ENCODE data around the gene CALR3.

The CALR3 gene

DNA sequence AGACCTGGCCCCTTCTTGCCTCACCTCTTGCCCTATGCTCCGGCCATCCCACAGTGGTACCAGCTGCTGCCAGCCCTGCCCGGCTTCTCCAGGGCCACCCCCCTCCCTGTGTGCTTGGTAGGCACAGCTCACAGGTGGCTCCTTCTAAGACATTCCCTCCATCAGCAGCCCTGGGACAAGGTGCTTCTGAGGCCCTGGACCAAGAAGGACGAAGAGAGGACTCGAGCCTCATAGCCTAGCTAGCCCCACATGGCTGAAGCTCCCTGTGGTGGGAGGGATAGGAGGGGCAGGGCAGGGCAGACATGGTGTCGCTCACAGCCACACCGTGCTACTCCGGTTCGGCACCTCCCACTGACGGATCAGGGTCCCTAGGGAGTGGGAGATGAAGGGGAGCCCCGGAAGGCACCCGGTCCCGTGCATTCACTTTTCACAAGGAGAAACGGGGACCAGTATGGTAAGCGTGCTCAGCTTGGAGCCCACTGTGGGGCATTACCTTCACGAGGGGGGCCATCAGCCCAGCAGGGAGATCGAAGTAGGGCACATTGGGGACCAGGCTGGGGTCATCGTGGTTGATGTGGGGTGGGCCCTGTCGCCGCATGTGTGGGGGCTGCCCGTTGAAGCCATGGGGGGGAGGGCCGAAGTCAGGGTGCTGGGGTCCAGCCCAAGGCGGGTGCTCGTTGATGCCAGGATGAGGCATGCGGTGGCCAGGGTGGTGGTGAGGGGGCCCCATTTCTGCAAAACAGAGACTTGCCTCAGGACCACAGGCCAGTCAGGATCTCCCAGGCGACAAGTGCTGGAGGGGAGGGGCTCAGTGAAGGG lies 26.8 kb upstream of the CALR3 start:
- whole genome bisulfite sequencing, 2 experiments, result 96% methylated on average over 25 of the region's 25 CpGs
- no peaks in the 10 kb centered on the region for H3K27me3 ChIP-seq (ENCODE audit: control insufficient read depth, insufficient read depth, low read length, poor library complexity, severe bottlenecking)
- peaks cover 74% of the 10 kb centered on the region for H3K36me3 ChIP-seq (ENCODE audit: control insufficient read depth, insufficient read depth, low read length)
- H3K27ac ChIP-seq (ENCODE audit: insufficient read depth, low read depth, low read length, poor library complexity, severe bottlenecking), result no peak overlapping the region
- no peaks in the 10 kb centered on the region for H3K9me3 ChIP-seq (ENCODE audit: control insufficient read depth, low read length)
- no peaks in the 10 kb centered on the region for H3K4me1 ChIP-seq (ENCODE audit: control insufficient read depth, insufficient read depth, low read length)
- H3K4me3 ChIP-seq (ENCODE audit: insufficient read depth, low read depth, low read length), result no peak overlapping the region

DNA sequence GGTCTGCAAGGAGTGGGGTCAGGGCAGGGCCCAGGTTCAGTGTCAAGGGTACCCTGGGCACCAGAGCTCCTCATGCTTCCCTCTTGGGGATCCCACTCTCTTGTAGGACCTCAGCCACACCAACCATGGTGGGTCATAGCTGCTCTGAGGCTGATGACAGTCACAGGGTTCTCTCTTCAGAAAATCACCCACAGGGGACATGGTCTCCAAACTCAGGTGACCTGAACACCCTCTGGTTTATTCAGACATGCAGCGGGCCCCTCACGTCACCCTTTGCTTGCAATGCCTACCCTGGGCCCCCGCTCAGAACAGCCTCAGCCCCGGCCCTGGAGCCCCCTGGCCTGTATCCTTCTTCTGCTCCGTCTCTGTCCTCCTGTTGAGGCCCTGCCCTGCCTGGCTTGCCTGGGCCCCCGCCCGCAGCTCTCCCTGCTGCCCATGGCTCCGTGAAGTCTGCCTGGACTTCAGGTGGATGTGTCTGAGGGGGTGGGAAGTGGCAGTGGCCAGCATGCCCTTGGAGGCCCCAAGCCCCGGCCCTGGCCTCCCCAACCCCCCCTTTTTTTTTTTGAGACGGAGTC lies 25.8 kb upstream of the CALR3 start:
- peaks cover 74% of the 10 kb centered on the region for H3K36me3 ChIP-seq (ENCODE audit: control insufficient read depth, insufficient read depth, low read length)
- H3K4me1 ChIP-seq (ENCODE audit: control insufficient read depth, insufficient read depth, low read length), result no peaks in the 10 kb centered on the region
- no peaks in the 10 kb centered on the region for H3K9me3 ChIP-seq (ENCODE audit: control insufficient read depth, low read length)
- 94 to 96% methylated on average over 10 of the region's 10 CpGs for WGBS, 2 experiments
- H3K27me3 ChIP-seq (ENCODE audit: control insufficient read depth, insufficient read depth, low read length, poor library complexity, severe bottlenecking), result no peaks in the 10 kb centered on the region
- H3K27ac ChIP-seq (ENCODE audit: insufficient read depth, low read depth, low read length, poor library complexity, severe bottlenecking), result no peak overlapping the region
- no peak overlapping the region for H3K4me3 ChIP-seq (ENCODE audit: insufficient read depth, low read depth, low read length)

DNA sequence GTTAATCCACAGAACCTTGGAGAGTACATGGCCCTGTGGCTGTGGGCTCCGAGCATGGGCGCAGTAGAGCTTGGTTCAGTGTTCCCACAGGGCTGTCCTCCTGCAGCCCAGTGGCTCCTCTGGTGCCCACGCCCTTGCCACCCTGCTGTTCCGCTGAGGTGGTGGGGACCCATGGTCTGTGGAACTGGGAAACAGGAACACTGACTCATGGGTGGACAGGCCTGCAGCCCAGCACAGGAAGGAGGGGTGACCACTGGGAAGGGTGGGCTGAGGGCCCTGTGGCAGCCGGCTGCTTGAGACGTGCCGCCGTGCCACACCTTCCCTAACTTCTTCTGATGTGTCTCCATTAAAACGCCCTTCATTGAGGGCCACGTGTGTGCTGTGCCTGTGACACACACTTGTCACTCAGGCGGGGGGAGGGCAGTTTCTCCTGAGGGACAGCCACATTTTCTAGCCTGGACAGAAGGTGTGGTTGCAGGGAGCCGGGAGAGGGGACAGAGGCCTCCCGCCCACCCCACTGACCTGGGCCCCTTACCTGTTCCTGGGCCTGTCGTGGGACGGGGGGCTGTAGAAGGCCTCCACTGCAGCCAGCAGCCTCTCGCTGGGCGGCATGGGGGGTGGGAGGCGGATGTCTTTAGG lies 25.1 kb upstream of the CALR3 start:
- Histone ChIP-seq H3K9me3 (ENCODE audit: control insufficient read depth, low read length) (no peaks in the 10 kb centered on the region), H3K4me3 (ENCODE audit: insufficient read depth, low read depth, low read length) (no peak overlapping the region), H3K4me1 (ENCODE audit: control insufficient read depth, insufficient read depth, low read length) (no peaks in the 10 kb centered on the region), H3K27ac (ENCODE audit: insufficient read depth, low read depth, low read length, poor library complexity, severe bottlenecking) (no peak overlapping the region), H3K36me3 (ENCODE audit: control insufficient read depth, insufficient read depth, low read length) (peaks cover 75% of the 10 kb centered on the region), H3K27me3 (ENCODE audit: control insufficient read depth, insufficient read depth, low read length, poor library complexity, severe bottlenecking) (no peaks in the 10 kb centered on the region)
- 96% methylated on average over 18 of the region's 18 CpGs for WGBS, 2 experiments

DNA sequence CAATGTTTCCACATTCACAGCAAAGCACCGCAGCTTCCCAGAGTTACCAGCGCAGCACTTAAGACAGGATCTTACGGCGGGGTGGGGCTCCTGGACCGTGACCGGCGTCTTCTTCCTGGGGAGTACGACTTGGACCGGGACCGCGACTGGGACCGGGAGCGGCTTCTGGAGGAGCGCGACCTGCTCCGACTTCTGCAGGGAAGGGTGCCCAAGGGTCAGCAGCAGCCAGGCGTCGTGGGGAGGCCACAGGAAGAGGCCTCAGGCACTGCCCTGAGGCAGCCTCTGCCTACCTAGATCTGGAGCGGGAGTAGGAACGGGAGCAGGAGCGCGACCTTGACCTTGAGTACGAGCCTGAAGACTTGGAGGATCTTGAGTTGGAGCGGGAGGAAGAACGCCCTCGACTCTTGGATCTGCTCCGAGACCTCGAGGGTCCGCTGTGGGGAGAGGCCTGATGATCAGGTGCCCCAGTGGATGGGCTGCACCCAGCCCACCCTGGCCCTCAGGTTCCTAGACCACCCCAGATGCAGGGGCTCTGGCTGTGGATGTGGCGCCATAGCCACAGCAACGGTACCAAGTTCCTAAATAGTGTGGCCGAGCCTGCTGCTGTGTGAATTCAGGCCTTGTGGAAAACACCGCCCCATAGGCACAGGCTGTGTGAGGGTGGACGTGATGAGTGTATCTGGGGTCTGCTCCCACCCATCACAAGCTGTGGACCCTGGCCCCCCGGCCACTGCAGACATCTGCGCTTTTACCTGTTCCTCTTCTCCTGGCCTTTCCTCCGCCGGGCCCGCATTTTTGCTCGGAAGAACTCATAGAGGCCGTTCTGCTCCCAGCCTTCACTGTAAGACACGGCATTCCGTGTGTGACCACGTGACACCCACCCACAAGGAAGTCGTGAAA lies 24.4 kb upstream of the CALR3 start:
- Histone ChIP-seq H3K27ac (ENCODE audit: insufficient read depth, low read depth, low read length, poor library complexity, severe bottlenecking) (no peak overlapping the region), H3K4me1 (ENCODE audit: control insufficient read depth, insufficient read depth, low read length) (no peaks in the 10 kb centered on the region), H3K4me3 (ENCODE audit: insufficient read depth, low read depth, low read length) (no peak overlapping the region), H3K36me3 (ENCODE audit: control insufficient read depth, insufficient read depth, low read length) (peaks cover 71% of the 10 kb centered on the region), H3K9me3 (ENCODE audit: control insufficient read depth, low read length) (no peaks in the 10 kb centered on the region), H3K27me3 (ENCODE audit: control insufficient read depth, insufficient read depth, low read length, poor library complexity, severe bottlenecking) (no peaks in the 10 kb centered on the region)
- WGBS, 2 experiments, result 95 to 96% methylated on average over 45 of the region's 45 CpGs

DNA sequence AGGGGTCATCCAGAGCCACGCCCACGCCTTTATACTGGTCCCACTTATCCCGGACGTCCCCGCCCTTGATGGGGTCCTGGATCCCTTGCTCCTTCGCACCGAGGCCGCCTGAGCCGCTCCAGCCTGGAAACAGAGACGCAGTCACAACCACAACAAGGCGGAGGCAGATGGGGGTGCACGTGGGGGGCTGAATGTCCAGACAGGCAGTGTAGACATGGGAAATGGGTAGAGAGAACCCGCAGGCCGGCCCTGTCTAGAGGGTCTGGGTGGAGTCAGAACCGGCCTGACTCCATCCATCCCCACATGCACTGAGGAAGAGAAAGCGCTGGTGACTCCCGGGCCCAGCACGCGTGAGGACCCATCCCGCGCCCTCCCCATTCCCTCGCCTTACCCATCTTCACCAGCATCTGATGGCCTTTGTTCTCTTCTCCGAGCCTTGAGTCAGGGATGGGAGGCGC lies 23.3 kb upstream of the CALR3 start:
- peaks cover 61% of the 10 kb centered on the region for H3K36me3 ChIP-seq (ENCODE audit: control insufficient read depth, insufficient read depth, low read length)

DNA sequence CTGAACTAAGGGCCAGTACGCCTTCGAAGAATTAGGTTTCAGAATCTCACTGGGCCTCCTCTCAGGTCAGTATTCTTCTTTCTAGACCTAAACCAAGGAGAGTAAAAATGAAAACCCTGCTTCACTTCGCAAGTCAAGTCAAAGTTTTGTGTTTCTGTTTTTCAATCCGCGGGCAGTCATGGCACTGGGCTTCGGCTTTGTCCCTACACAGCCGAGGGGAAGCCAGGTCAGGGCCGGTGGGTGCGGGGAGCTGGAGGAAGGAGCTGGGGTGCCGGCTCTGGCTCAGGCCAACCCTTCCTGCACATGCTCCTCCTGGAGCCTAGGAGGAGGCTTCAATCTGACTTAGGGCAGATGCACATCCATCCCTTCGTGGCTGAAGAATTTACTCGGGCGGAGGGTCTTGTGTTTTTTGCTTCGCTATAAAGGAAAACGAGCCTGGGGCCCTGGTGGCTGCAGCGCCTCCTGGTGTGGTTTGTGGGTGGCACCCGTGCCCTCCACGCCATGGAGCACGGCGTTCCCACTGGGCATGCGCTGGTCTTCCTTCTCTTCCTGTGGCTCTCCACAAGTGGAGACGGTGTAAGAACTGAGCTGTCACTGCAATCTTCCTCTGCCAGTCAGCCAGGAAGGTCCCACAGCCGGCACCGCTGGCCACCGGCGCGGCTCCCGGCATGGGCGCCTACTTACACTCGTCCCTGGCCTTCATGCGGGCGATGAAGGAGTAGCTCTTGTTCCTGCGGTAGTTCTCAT lies 22.7 kb upstream of the CALR3 start:
- Histone ChIP-seq H3K27ac (ENCODE audit: insufficient read depth, low read depth, low read length, poor library complexity, severe bottlenecking) (no peak overlapping the region), H3K27me3 (ENCODE audit: control insufficient read depth, insufficient read depth, low read length, poor library complexity, severe bottlenecking) (no peaks in the 10 kb centered on the region), H3K4me3 (ENCODE audit: insufficient read depth, low read depth, low read length) (no peak overlapping the region), H3K4me1 (ENCODE audit: control insufficient read depth, insufficient read depth, low read length) (no peaks in the 10 kb centered on the region), H3K36me3 (ENCODE audit: control insufficient read depth, insufficient read depth, low read length) (peaks cover 60% of the 10 kb centered on the region), H3K9me3 (ENCODE audit: control insufficient read depth, low read length) (no peaks in the 10 kb centered on the region)
- 94 to 96% methylated on average over 33 of the region's 33 CpGs for WGBS, 2 experiments

More for the DNA sequence above, 23.3 kb upstream of the CALR3 start:
- no peak overlapping the region for H3K4me3 ChIP-seq (ENCODE audit: insufficient read depth, low read depth, low read length)
- no peak overlapping the region for H3K27ac ChIP-seq (ENCODE audit: insufficient read depth, low read depth, low read length, poor library complexity, severe bottlenecking)
- no peaks in the 10 kb centered on the region for H3K27me3 ChIP-seq (ENCODE audit: control insufficient read depth, insufficient read depth, low read length, poor library complexity, severe bottlenecking)
- H3K4me1 ChIP-seq (ENCODE audit: control insufficient read depth, insufficient read depth, low read length), result no peaks in the 10 kb centered on the region
- WGBS, 2 experiments, result 96% methylated on average over 24 of the region's 24 CpGs
- no peaks in the 10 kb centered on the region for H3K9me3 ChIP-seq (ENCODE audit: control insufficient read depth, low read length)

DNA sequence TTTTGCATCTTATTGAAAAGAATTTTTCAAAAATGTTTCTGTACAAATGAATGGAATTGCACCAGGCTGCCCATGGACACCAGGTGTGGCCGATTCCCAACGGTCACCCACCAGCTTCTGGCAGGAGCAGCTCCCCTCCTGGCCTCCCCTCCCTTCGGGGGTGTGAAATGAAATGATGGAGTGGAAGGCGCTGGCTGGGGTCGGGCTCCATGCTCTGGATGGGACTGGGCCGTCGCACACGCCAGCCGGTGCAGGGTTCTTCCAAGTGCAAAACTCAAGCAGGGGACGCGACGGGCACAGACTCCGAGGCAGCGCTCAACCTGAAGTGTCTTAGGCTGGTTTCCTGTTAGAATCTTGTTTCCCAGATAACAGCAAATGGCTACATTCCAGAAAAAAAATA lies 22.1 kb upstream of the CALR3 start:
- no peak overlapping the region for H3K4me3 ChIP-seq (ENCODE audit: insufficient read depth, low read depth, low read length)
- H3K27me3 ChIP-seq (ENCODE audit: control insufficient read depth, insufficient read depth, low read length, poor library complexity, severe bottlenecking), result no peaks in the 10 kb centered on the region
- H3K27ac ChIP-seq (ENCODE audit: insufficient read depth, low read depth, low read length, poor library complexity, severe bottlenecking), result no peak overlapping the region
- peaks cover 54% of the 10 kb centered on the region for H3K36me3 ChIP-seq (ENCODE audit: control insufficient read depth, insufficient read depth, low read length)
- H3K9me3 ChIP-seq (ENCODE audit: control insufficient read depth, low read length), result no peaks in the 10 kb centered on the region
- no peaks in the 10 kb centered on the region for H3K4me1 ChIP-seq (ENCODE audit: control insufficient read depth, insufficient read depth, low read length)
- WGBS, 2 experiments, result 91 to 95% methylated on average over 14 of the region's 14 CpGs

DNA sequence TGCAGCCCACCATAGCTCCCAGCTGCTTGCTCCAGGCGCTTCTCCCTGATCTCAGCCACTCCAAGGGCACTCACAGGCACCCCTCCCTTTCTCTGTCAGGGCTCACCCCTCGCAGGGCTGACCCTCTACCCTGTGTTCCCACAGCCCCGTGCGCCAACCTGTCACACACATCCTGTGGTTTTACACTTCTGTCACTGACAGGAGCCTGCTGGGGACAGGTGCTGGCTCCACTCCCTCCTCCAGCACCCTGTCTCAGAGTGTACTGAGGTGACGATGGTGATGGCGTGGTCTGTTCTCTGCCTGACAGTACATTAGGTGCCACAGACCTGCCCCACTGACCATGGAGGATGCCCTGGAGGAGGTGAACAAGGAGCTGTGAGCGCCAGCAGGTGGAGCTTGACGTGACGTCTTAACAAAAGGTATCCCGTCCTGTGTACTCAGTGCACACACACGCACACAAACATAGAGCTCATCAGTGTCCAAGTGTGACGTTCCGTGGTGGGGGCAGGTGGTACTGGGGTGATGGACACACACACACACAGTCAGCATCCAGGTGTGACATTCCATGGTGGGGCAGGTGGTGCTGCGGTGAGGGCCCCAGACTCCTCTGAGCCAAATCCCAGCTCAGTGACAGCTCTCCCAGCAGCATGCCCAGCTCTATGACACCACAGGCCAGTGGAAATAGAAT lies 21.1 kb upstream of the CALR3 start:
- WGBS, 2 experiments, result 95 to 97% methylated on average over 14 of the region's 14 CpGs

DNA sequence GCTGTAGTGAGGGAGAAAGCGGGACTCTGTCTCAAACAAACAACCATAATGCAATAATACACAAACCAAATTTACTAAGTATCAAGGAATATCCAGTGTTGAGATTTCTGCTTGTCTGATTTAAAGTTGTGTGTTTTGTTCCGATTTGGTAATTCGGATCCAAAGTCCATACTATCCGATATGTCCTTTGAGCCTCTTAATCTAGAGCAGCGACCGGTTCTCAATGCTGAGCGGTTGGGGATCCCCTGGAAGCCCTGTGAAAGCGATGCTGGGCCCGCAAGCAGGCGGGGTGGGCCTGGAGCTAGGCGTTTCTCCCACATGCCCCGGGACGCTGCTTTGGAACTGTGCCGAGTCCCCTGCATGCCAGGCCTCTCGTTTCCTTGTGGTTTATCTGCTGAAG lies 20.4 kb upstream of the CALR3 start:
- Histone ChIP-seq H3K27me3 (ENCODE audit: control insufficient read depth, insufficient read depth, low read length, poor library complexity, severe bottlenecking) (no peaks in the 10 kb centered on the region), H3K36me3 (ENCODE audit: control insufficient read depth, insufficient read depth, low read length) (peaks cover 40% of the 10 kb centered on the region), H3K9me3 (ENCODE audit: control insufficient read depth, low read length) (no peaks in the 10 kb centered on the region), H3K4me3 (ENCODE audit: insufficient read depth, low read depth, low read length) (no peak overlapping the region), H3K4me1 (ENCODE audit: control insufficient read depth, insufficient read depth, low read length) (no peaks in the 10 kb centered on the region), H3K27ac (ENCODE audit: insufficient read depth, low read depth, low read length, poor library complexity, severe bottlenecking) (no peak overlapping the region)
- WGBS, 2 experiments, result 94 to 95% methylated on average over 14 to 15 of the region's 15 CpGs

More for the DNA sequence above, 21.1 kb upstream of the CALR3 start:
- no peaks in the 10 kb centered on the region for H3K9me3 ChIP-seq (ENCODE audit: control insufficient read depth, low read length)
- H3K4me1 ChIP-seq (ENCODE audit: control insufficient read depth, insufficient read depth, low read length), result no peaks in the 10 kb centered on the region
- H3K27me3 ChIP-seq (ENCODE audit: control insufficient read depth, insufficient read depth, low read length, poor library complexity, severe bottlenecking), result no peaks in the 10 kb centered on the region
- H3K36me3 ChIP-seq (ENCODE audit: control insufficient read depth, insufficient read depth, low read length), result peaks cover 47% of the 10 kb centered on the region
- H3K27ac ChIP-seq (ENCODE audit: insufficient read depth, low read depth, low read length, poor library complexity, severe bottlenecking), result no peak overlapping the region
- no peak overlapping the region for H3K4me3 ChIP-seq (ENCODE audit: insufficient read depth, low read depth, low read length)
